GM12801 (cell line): ENCODE data around the gene CPSF4L.

Experiments used
- CTCF ChIP-seq: IDR thresholded peaks from one replicate; pipeline ENCODE4 v1.5.1; 2011; ENCODE audit warnings: control low read depth; ENCODE audit not compliant: insufficient read length; ENCODE audit errors: extremely low read depth

The CPSF4L gene

GRCh38 chr17:73250851-73251640, 10.6 kb downstream of the CPSF4L start:
- TF ChIP-seq CTCF, result no peak

- TF ChIP-seq CTCF, result no peak
Observed at GRCh38 chr17:73249700-73250099, 12.0 kb downstream of the CPSF4L start.

GRCh38 chr17:73248532-73248931, 13.1 kb downstream of the CPSF4L start:
- TF ChIP-seq CTCF, result no peak

- no peak for TF ChIP-seq CTCF
Observed at GRCh38 chr17:73247726-73248125, 14.0 kb downstream of the CPSF4L start.

GRCh38 chr17:73240561-73240960, 21.1 kb downstream of the CPSF4L start:
- no peak for TF ChIP-seq CTCF

GRCh38 chr17:73237714-73238113, 24.0 kb downstream of the CPSF4L start:
- no peak for TF ChIP-seq CTCF

GRCh38 chr17:73234736-73235135, 26.9 kb downstream of the CPSF4L start:
- no peak for TF ChIP-seq CTCF
